NCI-H748 treated with DMSO at 0.1 percent for 48 hours (cell line): Measurements from ENCODE around the gene PDS5A.
"Not testable (repeated sequence)": the region's sequence is repeated elsewhere in the genome, so short reads cannot be mapped to it uniquely, and the experiment has no call there.

Experiments used
- DNase-seq: peaks from one replicate; lab custom pipeline; 2025; lab: John Stamatoyannopoulos, UW

Gene PDS5A

GRCh38 chr4:39825090-39825489 lies 152.6 kb downstream of the PDS5A start:
- no peak for DNase-seq

DNA sequence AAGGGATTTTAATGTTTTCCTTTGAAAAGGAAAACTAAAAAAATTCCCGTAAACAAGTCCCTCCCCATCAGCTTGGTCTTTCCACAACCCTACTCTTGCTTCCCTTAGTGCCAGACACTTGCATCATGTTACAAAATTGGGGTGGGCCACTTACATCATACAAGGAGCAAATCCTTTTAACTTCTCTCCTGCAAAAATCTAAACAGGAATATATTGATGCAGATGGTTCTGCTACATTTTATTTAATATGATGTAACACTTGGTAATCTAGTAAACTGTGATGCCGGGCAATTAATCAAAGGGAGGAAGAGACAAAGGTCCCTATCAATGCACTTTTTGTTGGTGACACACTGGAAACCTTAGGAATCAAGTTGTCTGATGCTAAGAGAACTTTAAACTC lies 154.5 kb downstream of the PDS5A start:
- DNase-seq: no peak

GRCh38 chr4:39822662-39823061 lies 155.0 kb downstream of the PDS5A start:
- no peak for DNase-seq

- no peak for DNase-seq
Measured at GRCh38 chr4:39821951-39822350, 155.8 kb downstream of the PDS5A start.

- no peak for DNase-seq
Measured at GRCh38 chr4:39820186-39820585, 157.5 kb downstream of the PDS5A start.

- DNase-seq: no peak
Measured at GRCh38 chr4:39818646-39819045, 159.1 kb downstream of the PDS5A start.

DNA sequence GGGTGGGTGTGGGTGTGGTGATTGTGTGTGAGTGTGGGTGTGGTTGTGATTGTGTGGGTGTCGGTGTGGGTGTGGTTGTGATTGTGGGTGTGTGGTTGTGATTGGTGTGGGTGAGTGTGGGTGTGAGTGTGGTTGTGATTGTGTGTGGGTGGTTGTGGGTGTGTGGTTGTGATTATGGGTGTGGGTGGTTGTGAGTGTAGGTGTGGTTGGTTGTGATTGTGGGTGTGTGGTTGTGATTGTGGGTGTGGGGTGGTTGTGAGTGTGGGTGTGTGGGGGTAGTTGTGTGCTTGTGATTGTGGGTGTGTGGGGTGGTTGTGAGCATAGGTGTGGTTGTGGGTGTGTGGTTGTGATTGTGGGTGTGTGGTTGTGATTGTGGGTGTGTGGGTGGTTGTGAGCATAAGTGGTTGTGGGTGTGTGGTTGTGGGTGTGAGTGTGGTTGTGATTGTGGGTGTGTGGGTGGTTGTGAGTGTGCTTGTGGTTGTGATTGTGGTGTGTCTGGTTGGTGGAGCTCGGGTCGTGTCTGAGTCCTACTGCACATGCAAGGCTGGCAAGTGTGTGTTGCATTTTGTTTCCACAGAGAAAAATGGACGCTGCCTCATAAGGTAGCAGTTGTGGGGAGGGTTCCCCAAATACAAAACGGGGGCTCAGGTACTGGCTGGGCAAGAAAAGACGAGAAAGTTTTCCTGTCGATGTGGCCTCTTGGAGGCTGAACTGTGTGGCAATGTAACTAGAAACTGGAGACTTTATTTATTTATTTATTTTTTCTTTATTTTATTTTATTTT lies 163.1 kb downstream of the PDS5A start:
- no peak for DNase-seq

DNA sequence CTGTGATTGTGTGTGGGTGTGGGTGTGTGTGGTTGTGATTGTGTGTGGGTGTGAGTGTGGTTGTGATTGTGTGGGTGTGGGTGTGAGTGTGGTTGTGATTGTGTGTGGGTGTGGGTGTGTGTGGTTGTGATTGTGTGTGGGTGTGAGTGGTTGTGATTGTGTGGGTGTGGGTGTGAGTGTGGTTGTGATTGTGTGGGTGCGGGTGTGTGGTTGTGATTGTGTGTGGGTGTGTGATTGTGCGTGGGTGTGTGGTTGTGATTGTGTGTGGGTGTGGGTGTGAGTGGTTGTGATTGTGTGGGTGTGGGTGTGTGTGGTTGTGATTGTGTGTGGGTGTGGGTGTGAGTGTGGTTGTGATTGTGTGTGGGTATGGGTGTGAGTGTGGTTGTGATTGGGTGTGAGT lies 163.9 kb downstream of the PDS5A start:
- not testable (repeated sequence) for DNase-seq

- DNase-seq: not testable (repeated sequence)
Measured at GRCh38 chr4:39813033-39813432, 164.7 kb downstream of the PDS5A start.

- no peak for DNase-seq
Measured at GRCh38 chr4:39812500-39812899, 165.2 kb downstream of the PDS5A start.

DNA sequence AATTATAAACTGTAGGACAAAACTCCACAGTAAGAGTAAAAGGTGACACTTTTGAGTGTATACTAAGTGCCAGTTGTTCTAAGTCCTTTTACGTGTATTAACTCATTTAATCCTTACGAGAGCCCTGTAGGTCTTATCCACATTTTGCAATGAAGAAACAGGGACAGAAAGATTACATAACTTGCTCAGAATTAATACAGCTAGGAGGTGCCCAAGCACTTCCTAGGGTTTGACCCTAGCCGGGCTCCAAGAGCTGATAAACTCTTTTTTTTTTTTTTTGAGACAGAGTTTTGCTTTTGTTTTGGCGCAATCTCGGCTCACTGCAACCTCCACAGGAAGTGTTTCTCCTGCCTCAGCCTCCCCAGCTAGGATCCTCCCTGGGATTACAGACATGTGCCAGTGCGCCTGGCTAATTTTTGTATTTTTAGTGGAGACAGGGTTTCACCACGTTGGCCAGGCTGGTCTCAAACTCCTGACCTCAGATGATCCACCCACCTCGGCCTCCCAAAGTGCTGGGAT lies 169.4 kb downstream of the PDS5A start:
- DNase-seq: no peak

- no peak for DNase-seq
Measured at GRCh38 chr4:39802005-39802404, 175.7 kb downstream of the PDS5A start.

DNA sequence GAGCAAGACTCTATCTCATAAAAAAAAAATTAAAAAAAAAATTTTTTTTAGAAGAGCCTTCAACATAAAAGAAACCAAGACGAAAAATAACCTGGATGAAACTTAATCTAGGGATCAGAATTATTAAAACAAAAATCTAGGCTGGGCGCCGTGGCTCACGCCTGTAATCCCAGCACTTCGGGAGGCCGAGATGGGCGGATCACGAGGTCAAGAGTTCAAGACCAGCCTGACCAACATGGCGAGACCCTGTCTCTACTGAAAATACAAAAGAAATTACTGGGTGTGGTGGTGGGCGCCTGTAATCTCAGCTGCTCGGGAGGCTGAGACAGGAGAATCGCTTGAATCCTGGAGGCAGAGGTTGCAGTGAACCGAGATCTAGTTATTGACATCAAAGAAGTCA lies 184.7 kb downstream of the PDS5A start:
- not testable (repeated sequence) for DNase-seq

DNA sequence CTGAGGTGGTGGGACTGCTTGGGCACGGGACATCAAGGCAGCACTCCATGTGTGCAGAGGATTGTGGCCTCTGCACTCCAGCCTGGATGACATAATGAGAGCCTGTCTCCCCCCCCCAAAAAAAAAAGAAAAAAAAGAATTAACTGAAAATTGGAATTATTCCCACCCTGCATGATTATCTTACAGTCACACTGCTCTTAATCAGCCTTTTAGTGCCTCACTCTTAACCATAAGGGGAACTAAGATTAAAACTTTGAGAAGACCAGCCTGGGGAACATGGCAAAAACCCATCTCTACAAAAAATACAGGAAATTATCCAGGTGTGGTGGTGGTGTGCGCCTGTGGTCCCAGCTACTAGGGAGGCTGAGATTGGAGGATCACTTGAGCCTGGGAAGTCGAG lies 185.2 kb downstream of the PDS5A start:
- DNase-seq: no peak

- no peak for DNase-seq
Measured at GRCh38 chr4:39792128-39792527, 185.6 kb downstream of the PDS5A start.

- no peak for DNase-seq
Measured at GRCh38 chr4:39786838-39787237, 190.9 kb downstream of the PDS5A start.

- DNase-seq: no peak
Measured at GRCh38 chr4:39785083-39785482, 192.6 kb downstream of the PDS5A start.

DNA sequence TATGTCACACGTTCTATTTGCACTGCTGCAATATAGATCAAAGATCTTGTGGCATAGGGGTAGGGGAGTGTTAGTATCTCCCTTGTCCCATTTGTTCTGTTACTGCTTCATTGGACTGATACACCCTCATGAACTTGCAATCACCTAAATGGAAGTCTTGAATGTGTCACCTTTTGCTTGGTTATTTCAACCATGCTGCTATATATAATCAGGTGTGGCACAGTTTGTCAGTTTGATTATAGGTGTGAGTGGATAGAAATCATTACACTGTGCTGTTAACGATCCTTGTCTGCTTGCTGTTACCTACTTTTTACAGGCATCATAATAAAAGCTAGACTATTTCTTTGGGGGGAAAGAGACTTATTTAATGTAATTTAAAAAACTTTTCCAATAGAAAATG lies 195.7 kb downstream of the PDS5A start:
- DNase-seq: not testable (repeated sequence)
